GM10248 (cell line): Measurements from ENCODE around the gene SCAMP5.

Source experiments
- CTCF ChIA-PET: fragments of 300-600 bp; sonication (Branson Sonifier 250); formaldehyde crosslinking; extraction: SDS; loops from one replicate; lab custom pipeline; 2021; ENCODE audit warnings: antibody characterized with exemption; lab: Yijun Ruan, JAX
- POLR2A ChIA-PET: fragments of 350-650 bp; sonication (Branson Sonifier 250); formaldehyde crosslinking; extraction: SDS; loops from one replicate; lab custom pipeline; 2020; ENCODE audit warnings: antibody characterized with exemption; lab: Yijun Ruan, JAX
- DNase-seq: peaks from one replicate; pipeline ENCODE4 v3.0.0; 2012; ENCODE audit errors: extremely low spot score
- CTCF ChIP-seq: IDR thresholded peaks from 2 replicates; pipeline ENCODE4 v1.5.1; 2012; ENCODE audit warnings: mild to moderate bottlenecking, low read depth; ENCODE audit errors: extremely low read depth, missing control alignments, control extremely low read depth

The SCAMP5 gene

GRCh38 chr15:74960995-74961588 is 34.3 kb upstream of the SCAMP5 start:
- POLR2A ChIA-PET, result no interaction called here
- CTCF ChIA-PET, result interaction anchor here (0.6 to 7.3 kb wide), 7 partner anchors 10 to 241 kb away, joined by 3 to 53 read pairs (median 4); partner anchors contain the start of gene C15orf39

GRCh38 chr15:74961616-74962015 is 33.7 kb upstream of the SCAMP5 start:
- ChIA-PET CTCF (interaction anchor here (0.6 to 7.3 kb wide), 6 partner anchors 10 to 192 kb away, joined by 3 to 53 read pairs (median 4); no protein-coding TSS in a partner anchor), POLR2A (no interaction called here)
- TF ChIP-seq CTCF, result no peak
- DNase-seq, result no peak

More at GRCh38 chr15:74960995-74961588, 34.3 kb upstream of the SCAMP5 start:
- DNase-seq, result no peak
- no peak for TF ChIP-seq CTCF

- POLR2A ChIA-PET, result interaction anchor here (0.5 to 0.6 kb wide), 2 partner anchors 146 to 313 kb away, joined by 3 to 10 read pairs; no protein-coding TSS in a partner anchor
- no peak for TF ChIP-seq CTCF
- DNase-seq, result no peak
- CTCF ChIA-PET, result interaction anchor here (0.9 to 7.3 kb wide), 4 partner anchors 9 to 193 kb away, joined by 3 to 53 read pairs (median 6); no protein-coding TSS in a partner anchor
These were observed 33.1 kb upstream of the SCAMP5 start for GRCh38 chr15:74962219-74962618.

- no peak for DNase-seq
- POLR2A ChIA-PET, result interaction anchor here (0.5 to 0.6 kb wide), 2 partner anchors 146 to 314 kb away, joined by 3 to 10 read pairs; no protein-coding TSS in a partner anchor
- CTCF ChIA-PET, result interaction anchor here (0.9 to 7.3 kb wide), 3 partner anchors 11 to 193 kb away, joined by 3 to 53 read pairs (median 4); no protein-coding TSS in a partner anchor
- TF ChIP-seq CTCF, result no peak
These were observed 32.7 kb upstream of the SCAMP5 start for GRCh38 chr15:74962671-74963070.

- ChIA-PET POLR2A (no interaction called here), CTCF (interaction anchor here (1.1 to 7.3 kb wide), 2 partner anchors 12 to 13 kb away, joined by 3 to 53 read pairs; no protein-coding TSS in a partner anchor)
- TF ChIP-seq CTCF, result no peak
- no peak for DNase-seq
These were observed 32.1 kb upstream of the SCAMP5 start for GRCh38 chr15:74963213-74963612.

- POLR2A ChIA-PET, result no interaction called here
- CTCF ChIA-PET, result interaction anchor here (1.5 to 7.3 kb wide), 3 partner anchors 13 to 79 kb away, joined by 3 to 53 read pairs (median 4); no protein-coding TSS in a partner anchor
- no peak for DNase-seq
- TF ChIP-seq CTCF, result no peak
These were observed 30.6 kb upstream of the SCAMP5 start for GRCh38 chr15:74964794-74965193.
